ENCODE measurements around the gene KCNJ1. TPM values are rescaled to one million over a fixed set of nuclear protein-coding genes. Genes with fewer than 3 reads are reported as not detected.

The KCNJ1 gene
- total RNA-seq, 2 donors from 2014 or later = 1.1 TPM; not detected in 1

DNA sequence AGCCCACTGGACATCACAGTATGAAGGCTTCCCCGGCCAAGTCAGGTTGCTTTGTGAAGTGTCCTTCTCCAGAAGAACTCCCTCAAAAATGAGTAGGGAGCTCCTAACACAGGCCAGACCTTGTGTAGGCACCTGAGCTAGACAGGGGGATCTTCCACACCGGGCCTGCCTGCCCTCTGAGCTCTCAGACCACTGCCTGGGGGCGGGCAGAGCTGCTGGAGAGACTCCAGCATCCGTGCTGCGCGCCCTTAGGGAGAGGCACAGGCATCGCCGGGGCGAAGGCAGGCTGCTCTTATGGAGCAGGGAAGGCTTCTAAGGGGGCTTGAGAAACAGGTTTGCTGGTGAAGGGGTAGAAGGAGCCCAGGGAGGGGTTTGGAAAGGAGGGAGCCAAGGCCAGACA, 28.4 kb upstream of the KCNJ1 start:
- no peak for ATAC-seq (ENCODE audit: insufficient number of reproducible peaks, low FRiP score, low read depth)
- no peak for DNase-seq (ENCODE audit: low spot score)

DNA sequence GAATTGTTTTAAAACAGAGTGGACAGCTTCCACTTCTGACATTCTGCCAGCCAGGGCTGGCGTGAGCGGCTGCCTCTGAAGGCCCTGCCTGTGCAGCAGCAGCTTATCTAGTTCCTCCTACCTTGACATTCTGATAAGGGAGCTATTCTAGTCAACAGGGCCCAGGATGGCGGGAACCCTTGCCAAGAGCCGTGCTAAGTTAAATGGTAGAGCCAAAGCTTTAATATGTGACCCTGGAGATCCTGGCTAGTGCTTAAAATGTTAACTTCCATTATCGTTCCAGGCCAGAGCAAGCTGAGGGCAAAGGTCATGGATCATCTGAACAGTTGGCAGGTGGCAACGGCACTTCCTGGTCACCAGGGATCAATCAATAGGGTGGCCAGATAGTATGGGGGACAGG, 27.6 kb upstream of the KCNJ1 start:
- H3K27ac ChIP-seq = no peak overlapping the region
- no peaks in the 10 kb centered on the region for H3K27me3 ChIP-seq (replicated peaks; ENCODE audit: insufficient read depth)
- no peak for DNase-seq (ENCODE audit: low spot score)
- H3K4me3 ChIP-seq = no peak overlapping the region
- no peaks in the 10 kb centered on the region for H3K36me3 ChIP-seq
- ATAC-seq (ENCODE audit: insufficient number of reproducible peaks, low FRiP score, low read depth) = no peak
- TF ChIP-seq CTCF (IDR thresholded peaks at IDR 0.05) = no peak
- H3K4me1 ChIP-seq (ENCODE audit: control insufficient read depth in 1 of 2, low read depth in 2 of 2) = peaks cover 24 to 71% of the 10 kb centered on the region in 2 donors
- H3K9me3 ChIP-seq = no peaks in the 10 kb centered on the region

More for the DNA sequence above, 28.4 kb upstream of the KCNJ1 start:
- H3K4me1 ChIP-seq (ENCODE audit: control insufficient read depth in 1 of 2, low read depth in 2 of 2) = peaks cover 20 to 70% of the 10 kb centered on the region in 2 donors
- no peaks in the 10 kb centered on the region for H3K27me3 ChIP-seq (replicated peaks; ENCODE audit: insufficient read depth)
- H3K9me3 ChIP-seq = no peaks in the 10 kb centered on the region
- no peaks in the 10 kb centered on the region for H3K36me3 ChIP-seq
- no peak for TF ChIP-seq CTCF (IDR thresholded peaks at IDR 0.05)
- H3K4me3 ChIP-seq = no peak overlapping the region
- no peak overlapping the region for H3K27ac ChIP-seq

DNA sequence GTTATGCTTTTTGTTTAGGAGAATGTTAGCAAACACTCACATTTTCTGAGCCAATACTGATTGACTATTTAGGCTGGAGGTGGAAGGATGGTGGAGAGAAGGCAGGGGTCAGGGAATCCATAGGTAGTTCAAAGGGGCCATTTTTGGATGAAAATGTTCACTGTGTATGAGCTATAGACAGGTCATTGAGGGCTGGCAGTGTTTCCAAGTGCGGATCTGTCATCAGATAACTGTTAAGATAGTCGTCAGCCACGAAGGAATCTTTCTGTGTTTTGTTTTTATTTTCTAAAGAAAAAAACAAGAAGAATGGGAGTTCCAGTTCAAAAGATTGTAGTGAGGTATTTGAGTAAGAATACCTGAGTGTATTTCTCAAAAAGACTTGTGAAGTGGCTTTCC, 27.2 kb upstream of the KCNJ1 start:
- ATAC-seq (ENCODE audit: insufficient number of reproducible peaks, low FRiP score, low read depth) (no peak), DNase-seq (ENCODE audit: low spot score) (no peak)
- Histone ChIP-seq H3K27ac (no peak overlapping the region), H3K27me3 (replicated peaks; ENCODE audit: insufficient read depth) (no peaks in the 10 kb centered on the region), H3K36me3 (no peaks in the 10 kb centered on the region), H3K4me3 (no peak overlapping the region), H3K4me1 (ENCODE audit: control insufficient read depth in 1 of 2, low read depth in 2 of 2) (peaks cover 24 to 71% of the 10 kb centered on the region in 2 donors), H3K9me3 (no peaks in the 10 kb centered on the region)
- TF ChIP-seq CTCF (IDR thresholded peaks at IDR 0.05) = no peak

GRCh38 chr11:128893578-128894285, 26.6 kb upstream of the KCNJ1 start:
- peak overlapping the region; percentile 2 for H3K4me3 ChIP-seq
- no peak for TF ChIP-seq CTCF (IDR thresholded peaks at IDR 0.05)
- H3K9me3 ChIP-seq = no peaks in the 10 kb centered on the region
- H3K27ac ChIP-seq = peak overlapping the region in 1 of 2 donors; percentile 21
- no peak for ATAC-seq (ENCODE audit: insufficient number of reproducible peaks, low FRiP score, low read depth)
- H3K36me3 ChIP-seq = no peaks in the 10 kb centered on the region
- no peak for DNase-seq (ENCODE audit: low spot score)
- H3K27me3 ChIP-seq (replicated peaks; ENCODE audit: insufficient read depth) = no peaks in the 10 kb centered on the region
- peaks cover 24 to 68% of the 10 kb centered on the region in 2 donors for H3K4me1 ChIP-seq (ENCODE audit: control insufficient read depth in 1 of 2, low read depth in 2 of 2)

- ATAC-seq (ENCODE audit: insufficient number of reproducible peaks, low FRiP score, low read depth) (no peak), DNase-seq (ENCODE audit: low spot score) (no peak)
- Histone ChIP-seq H3K27me3 (replicated peaks; ENCODE audit: insufficient read depth) (no peaks in the 10 kb centered on the region), H3K36me3 (no peaks in the 10 kb centered on the region), H3K4me3 (no peak overlapping the region), H3K4me1 (ENCODE audit: control insufficient read depth in 1 of 2, low read depth in 2 of 2) (peaks cover 20 to 61% of the 10 kb centered on the region in 2 donors), H3K27ac (no peak overlapping the region), H3K9me3 (no peaks in the 10 kb centered on the region)
- no peak for TF ChIP-seq CTCF (IDR thresholded peaks at IDR 0.05)
These were observed 25.9 kb upstream of the KCNJ1 start for GRCh38 chr11:128892866-128893565.

Data from thoracic aorta (tissue), 2 donors.